ENCODE data around the gene TTC7B. TPM values are rescaled to one million over a fixed set of nuclear protein-coding genes. Genes with fewer than 3 reads are reported as not detected.

Gene TTC7B
- total and polyA plus RNA-seq, 2 of the 8 experiments (the other 6 are each of a cell fraction or from before 2014, with no cell fraction given) = 23.7 to 34.0 TPM

GRCh38 chr14:90669731-90670130, 146.5 kb downstream of the TTC7B start:
- WGBS, 2 experiments (ENCODE audit: extremely low coverage in 1 of 2, insufficient coverage in 1 of 2, insufficient read length in 1 of 2, insufficient replicate concordance in 2 of 2, low coverage in 1 of 2, low lambda C conversion rate in 2 of 2, missing lambda C conversion rate in 1 of 2) = 86% methylated on average over 1 of the region's 1 CpG; no CpG with 5 or more reads in 1 of the 2 experiments
- TF ChIP-seq NRF1 (IDR thresholded peaks at IDR 0.05; ENCODE audit: low read depth, low read length) = no peak
- TF ChIP-seq ASH2L (IDR thresholded peaks at IDR 0.05; ENCODE audit: low read length) = no peak
- no peak for TF ChIP-seq POU5F1 (IDR thresholded peaks at IDR 0.05; ENCODE audit: low read depth, low read length)
- no peak for TF ChIP-seq TAF1 (IDR thresholded peaks at IDR 0.05; ENCODE audit: low read depth, low read length)
- TF ChIP-seq JUND (IDR thresholded peaks at IDR 0.05; ENCODE audit: low read length) = no peak
- no peak for TF ChIP-seq E2F6 (IDR thresholded peaks at IDR 0.05)
- TF ChIP-seq SAP30 (IDR thresholded peaks at IDR 0.05; ENCODE audit: insufficient read depth, insufficient replicate concordance, low read length) = no peak
- no peak for TF ChIP-seq SP1 (IDR thresholded peaks at IDR 0.05; ENCODE audit: low read depth, low read length)
- no peak for TF ChIP-seq BCL11A (IDR thresholded peaks at IDR 0.05; ENCODE audit: low read depth in 2 of 2, low read length in 2 of 2)
- DNase-seq (ENCODE audit: low read depth in 1 of 2, low spot score in 2 of 2) (no peak), FAIRE-seq (no peak)
- Histone ChIP-seq H3K56ac (replicated peaks; ENCODE audit: insufficient read length, low read depth, low read length) (no peak overlapping the region), H2AFZ (ENCODE audit: low read length) (no peak overlapping the region), H3K23ac (ENCODE audit: insufficient read length) (no peak overlapping the region), H4K5ac (ENCODE audit: insufficient read length, low read depth, low read length) (no peak overlapping the region), H2BK15ac (ENCODE audit: low read length) (no peak overlapping the region), H3K9ac (replicated peaks in 1 of 4; ENCODE audit: extremely low read depth in 1 of 4, low read depth in 3 of 4, low read length in 3 of 4) (no peak overlapping the region), H2BK20ac (ENCODE audit: low read length) (no peak overlapping the region), H3K4me1 (replicated peaks in 1 of 4; ENCODE audit: control insufficient read depth in 3 of 4, insufficient read depth in 4 of 4, low read length in 3 of 4) (no peaks in the 10 kb centered on the region), H3K4me3 (ENCODE audit: extremely low read depth in 1 of 4, insufficient read depth in 2 of 4, low read depth in 3 of 4, low read length in 4 of 4) (no peak overlapping the region), H3K79me2 (ENCODE audit: control insufficient read depth in 1 of 2, insufficient read depth in 2 of 2, low read length in 2 of 2) (no peaks in the 10 kb centered on the region), H3K18ac (ENCODE audit: extremely low read depth, low read length) (no peak overlapping the region), H3K79me1 (ENCODE audit: low read depth, low read length) (0 out of 2 replicates have a peak, but pooled peaks cover 2% of the 10 kb centered on the region), H4K91ac (replicated peaks; ENCODE audit: insufficient read length, low read length) (no peak overlapping the region), H3K27ac (ENCODE audit: low read depth, low read length) (no peak overlapping the region), H2BK5ac (ENCODE audit: low read depth, low read length) (no peak overlapping the region), H3K9me3 (ENCODE audit: insufficient read depth in 2 of 2, low read depth in 1 of 2, low read length in 1 of 2) (no peaks in the 10 kb centered on the region), H2BK120ac (replicated peaks; ENCODE audit: low read depth, low read length) (no peak overlapping the region), H4K8ac (ENCODE audit: extremely low read depth, insufficient read depth, low read length) (no peak overlapping the region), H3K14ac (ENCODE audit: insufficient read length) (no peak overlapping the region), H3K36me3 (ENCODE audit: control insufficient read depth in 2 of 4, insufficient read depth in 4 of 4, low read length in 3 of 4) (no peaks in the 10 kb centered on the region), H2AK5ac (ENCODE audit: low read depth, low read length) (no peak overlapping the region), H4K20me1 (replicated peaks in 1 of 2; ENCODE audit: control insufficient read depth in 1 of 2, insufficient read depth in 2 of 2, low read length in 2 of 2) (no peaks in the 10 kb centered on the region), H3K4ac (replicated peaks; ENCODE audit: insufficient read length, low read depth, low read length) (no peak overlapping the region), H2BK12ac (ENCODE audit: low read depth, low read length) (no peak overlapping the region), H3K4me2 (ENCODE audit: insufficient read depth in 1 of 2, low read depth in 2 of 2, low read length in 2 of 2) (no peak overlapping the region), H3K27me3 (replicated peaks in 1 of 4; ENCODE audit: control insufficient read depth in 3 of 4, extremely low read depth in 1 of 4, insufficient read depth in 3 of 4, low read length in 3 of 4) (no peaks in the 10 kb centered on the region), H3K23me2 (ENCODE audit: low read depth, low read length) (no peaks in the 10 kb centered on the region)
- POLR2A ChIA-PET (ENCODE audit: partially characterized antibody) = no interaction called here
- CTCF ChIA-PET (ENCODE audit: partially characterized antibody) = interaction anchor here (1.7 kb wide), 1 partner anchor 27 kb away, joined by 5 read pairs; no protein-coding TSS in a partner anchor
